Esophagus muscularis mucosa (tissue), 4 donors: ENCODE measurements around the gene NME7. TPM values are rescaled to one million over a fixed set of nuclear protein-coding genes. Genes with fewer than 3 reads are reported as not detected.

Experiments used
- DNase-seq: peaks from one replicate; pipeline ENCODE4 v3.0.0-alpha.2; 2017; ENCODE audit errors: extremely low spot score
- H3K27ac ChIP-seq, 4 donors: fragments of 200-600 bp; sonication (generic); replicated peaks in 1 of 4; 1 replicate in 3 of 4; 2 replicates in 1 of 4; pipeline ENCODE4 v1.5.1; 2016 to 2019; ENCODE audit warnings: mild to moderate bottlenecking in 1 of 4
- H3K27me3 ChIP-seq, 4 donors: fragments of 200-600 bp; sonication (generic); one replicate each; pipeline versions ENCODE4 v1.5.1 to v1.6.0; 2016 to 2019
- H3K36me3 ChIP-seq, 4 donors: fragments of 200-600 bp; sonication (generic); one replicate each; pipeline ENCODE4 v1.5.1; 2016 to 2019
- H3K4me1 ChIP-seq, 4 donors: fragments of 200-600 bp; sonication (generic); one replicate each; pipeline ENCODE4 v1.5.1; 2016 to 2019
- H3K4me3 ChIP-seq, 4 donors: fragments of 200-600 bp; sonication (generic); 1 replicate in 2 of 4; 2 replicates in 2 of 4; pipeline ENCODE4 v1.5.1; 2016 to 2019; ENCODE audit warnings: mild to moderate bottlenecking in 4 of 4, moderate library complexity in 1 of 4
- H3K9me3 ChIP-seq, 4 donors: fragments of 200-600 bp; sonication (generic); 1 replicate in 3 of 4; 2 replicates in 1 of 4; pipeline ENCODE4 v1.5.1; 2016 to 2019
- EP300 ChIP-seq: sonication (generic); formaldehyde crosslinking; IDR thresholded peaks from one replicate; pipeline ENCODE4 v1.6.1; 2017; ENCODE audit warnings: antibody characterized with exemption
- POLR2A ChIP-seq: fragments of 450-650 bp; IDR thresholded peaks from one replicate; pipeline ENCODE4 v1.6.1; 2017; ENCODE audit warnings: antibody characterized with exemption, moderate library complexity, mild to moderate bottlenecking, low read depth
- POLR2AphosphoS5 ChIP-seq, 2 donors: sonication (generic); formaldehyde crosslinking; IDR thresholded peaks; one replicate each; pipeline ENCODE4 v1.6.1; 2017; ENCODE audit warnings: antibody characterized with exemption in 2 of 2
- WGBS: methylation state at CpG from one replicate; pipeline ENCODE4 v1.1.5; 2018; 5-methylcytosine and 5-hydroxymethylcytosine counted together
- intact Hi-C: fragments of 100-400 bp; cut with DNase I; formaldehyde crosslinking; loops from one replicate; pipeline ENCODE4 v1.15.1; 2023
- total RNA-seq, 4 donors: library from RNA; depleted of rRNA; stranded (reverse); fragments of >200 nt; gene quantifications; one replicate each; pipeline versions ENCODE4 v1.1.0 to v1.2.1, GENCODE V29; 2016
- TF ChIP-seq, protein P1 (sequence below), 3 experiments: fragments of 200-600 bp in 2 of 3; fragments of 450-650 bp in 1 of 3; sonication (generic) in 2 of 3; IDR thresholded peaks; one replicate each; pipeline ENCODE4 v1.5.1; 2017 to 2019; ENCODE audit warnings: antibody characterized with exemption in 3 of 3, mild to moderate bottlenecking in 2 of 3, moderate library complexity in 1 of 3

Gene NME7
- total RNA-seq, 4 donors from 2014 or later: 10.2 to 27.8 (median 14.5) TPM

DNA sequence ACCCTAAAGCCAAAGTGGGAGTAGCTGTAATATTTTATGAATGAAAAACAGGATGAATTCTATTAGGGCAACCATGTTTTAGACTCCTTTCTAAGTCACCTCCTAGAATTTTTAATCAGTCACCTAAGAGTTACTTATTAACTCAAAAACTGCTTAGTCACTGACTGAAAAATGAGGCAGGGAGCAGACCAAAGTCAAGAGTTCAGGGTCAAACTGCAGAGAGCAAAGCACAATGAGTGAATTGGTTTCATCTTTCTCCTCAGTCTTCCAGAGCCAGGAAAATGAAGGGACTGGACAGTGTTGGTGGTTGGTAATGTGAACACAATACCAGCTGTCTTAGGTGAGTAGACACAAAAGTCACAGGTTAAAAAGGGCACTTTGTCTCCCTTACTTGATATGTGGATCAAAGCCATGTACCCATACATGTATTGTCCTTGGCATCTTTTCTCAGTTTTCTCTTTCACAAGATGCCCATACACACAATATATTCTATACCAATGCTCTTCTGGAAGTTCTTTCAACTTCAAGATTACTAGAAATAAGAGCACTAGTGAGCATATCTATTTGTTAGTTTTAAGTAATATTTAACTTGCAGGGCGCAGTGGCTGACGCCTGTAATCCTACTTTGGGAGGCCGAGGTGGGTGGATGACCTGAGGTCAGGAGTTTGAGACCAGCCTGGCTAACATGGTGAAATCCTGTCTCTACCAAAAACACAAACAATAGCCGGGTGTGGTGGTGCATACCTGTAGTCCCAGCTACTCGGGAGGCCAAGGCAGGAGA, 218.9 kb downstream of the NME7 start:
- intact Hi-C loops: no loop called here
- peaks cover 0 to 3% (median 0%) of the 10 kb centered on the region in 4 donors for H3K36me3 ChIP-seq
- DNase-seq: no peak
- TF ChIP-seq EP300 (no peak), POLR2AphosphoS5 (IDR thresholded peaks at IDR 0.05) (no peak), POLR2A (no peak)
- TF ChIP-seq, protein P1, sequence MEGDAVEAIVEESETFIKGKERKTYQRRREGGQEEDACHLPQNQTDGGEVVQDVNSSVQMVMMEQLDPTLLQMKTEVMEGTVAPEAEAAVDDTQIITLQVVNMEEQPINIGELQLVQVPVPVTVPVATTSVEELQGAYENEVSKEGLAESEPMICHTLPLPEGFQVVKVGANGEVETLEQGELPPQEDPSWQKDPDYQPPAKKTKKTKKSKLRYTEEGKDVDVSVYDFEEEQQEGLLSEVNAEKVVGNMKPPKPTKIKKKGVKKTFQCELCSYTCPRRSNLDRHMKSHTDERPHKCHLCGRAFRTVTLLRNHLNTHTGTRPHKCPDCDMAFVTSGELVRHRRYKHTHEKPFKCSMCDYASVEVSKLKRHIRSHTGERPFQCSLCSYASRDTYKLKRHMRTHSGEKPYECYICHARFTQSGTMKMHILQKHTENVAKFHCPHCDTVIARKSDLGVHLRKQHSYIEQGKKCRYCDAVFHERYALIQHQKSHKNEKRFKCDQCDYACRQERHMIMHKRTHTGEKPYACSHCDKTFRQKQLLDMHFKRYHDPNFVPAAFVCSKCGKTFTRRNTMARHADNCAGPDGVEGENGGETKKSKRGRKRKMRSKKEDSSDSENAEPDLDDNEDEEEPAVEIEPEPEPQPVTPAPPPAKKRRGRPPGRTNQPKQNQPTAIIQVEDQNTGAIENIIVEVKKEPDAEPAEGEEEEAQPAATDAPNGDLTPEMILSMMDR (IDR thresholded peaks at IDR 0.05): no peak
- no peaks in the 10 kb centered on the region for H3K27me3 ChIP-seq
- H3K4me1 ChIP-seq: no peaks in the 10 kb centered on the region
- H3K9me3 ChIP-seq: no peaks in the 10 kb centered on the region
- no peak overlapping the region for H3K4me3 ChIP-seq
- 75% methylated on average over 5 of the region's 5 CpGs for WGBS
- no peak overlapping the region for H3K27ac ChIP-seq

- intact Hi-C loops: no loop called here
- no peaks in the 10 kb centered on the region for H3K4me1 ChIP-seq
- no peak overlapping the region for H3K27ac ChIP-seq
- no peaks in the 10 kb centered on the region for H3K27me3 ChIP-seq
- peaks cover 0 to 3% (median 0%) of the 10 kb centered on the region in 4 donors for H3K36me3 ChIP-seq
- H3K9me3 ChIP-seq: no peaks in the 10 kb centered on the region
- no peak overlapping the region for H3K4me3 ChIP-seq
- no peak for DNase-seq
- 85% methylated on average over 1 of the region's 1 CpG for WGBS
- TF ChIP-seq EP300: no peak
- no peak for TF ChIP-seq POLR2AphosphoS5 (IDR thresholded peaks at IDR 0.05)
- TF ChIP-seq, protein P1 (IDR thresholded peaks at IDR 0.05): no peak
- TF ChIP-seq POLR2A: no peak
Measured at GRCh38 chr1:169146576-169147214, 220.9 kb downstream of the NME7 start.

DNA sequence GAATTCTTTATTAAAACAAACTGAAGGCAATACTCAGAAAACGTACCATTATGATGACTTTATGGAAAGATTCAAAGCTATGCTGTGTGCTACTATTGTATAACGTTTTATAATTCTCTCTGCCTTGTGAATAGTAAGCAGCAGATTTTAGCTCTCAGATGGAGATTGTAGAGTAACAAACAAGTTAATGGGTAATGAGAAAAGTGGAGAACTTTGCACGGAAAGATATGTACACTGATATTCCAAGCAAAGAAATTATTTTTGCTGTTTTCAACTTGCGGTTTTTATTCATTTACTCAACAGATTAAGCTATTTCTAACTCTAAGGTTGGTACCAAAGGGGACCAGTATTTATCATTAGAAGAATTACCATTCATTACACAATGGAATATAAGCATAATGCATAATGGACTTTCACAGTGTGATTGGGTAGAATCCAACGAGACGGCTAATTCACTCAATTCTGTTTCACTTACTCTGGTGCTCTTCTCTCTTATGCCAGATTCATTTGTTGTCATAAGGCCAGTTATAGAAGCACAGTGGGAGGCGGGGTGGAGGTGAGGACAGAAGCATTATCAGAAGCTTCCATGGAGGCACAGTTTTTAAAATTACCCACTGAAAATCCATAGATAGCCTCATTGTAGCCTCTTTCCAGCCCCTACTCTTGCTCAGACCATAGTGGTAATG, 222.5 kb downstream of the NME7 start:
- TF ChIP-seq, protein P1 (IDR thresholded peaks at IDR 0.05): no peak
- TF ChIP-seq POLR2A: no peak
- TF ChIP-seq EP300: no peak
- TF ChIP-seq POLR2AphosphoS5 (IDR thresholded peaks at IDR 0.05): no peak
- Histone ChIP-seq H3K4me3 (no peak overlapping the region), H3K27ac (no peak overlapping the region), H3K4me1 (no peaks in the 10 kb centered on the region), H3K36me3 (no peaks in the 10 kb centered on the region), H3K27me3 (no peaks in the 10 kb centered on the region), H3K9me3 (no peaks in the 10 kb centered on the region)
- no peak for DNase-seq
- WGBS: 88% methylated on average over 7 of the region's 7 CpGs
- intact Hi-C loops: no loop called here

- Histone ChIP-seq H3K27me3 (no peaks in the 10 kb centered on the region), H3K36me3 (no peaks in the 10 kb centered on the region), H3K4me1 (no peaks in the 10 kb centered on the region), H3K9me3 (no peaks in the 10 kb centered on the region), H3K27ac (no peak overlapping the region), H3K4me3 (no peak overlapping the region)
- TF ChIP-seq, protein P1 (IDR thresholded peaks at IDR 0.05): no peak
- TF ChIP-seq POLR2A (no peak), EP300 (no peak), POLR2AphosphoS5 (IDR thresholded peaks at IDR 0.05) (no peak)
- intact Hi-C loops: no loop called here
- DNase-seq: no peak
Measured at GRCh38 chr1:169143984-169144383, 223.6 kb downstream of the NME7 start.
